Measurements from ENCODE around the gene ALLC.

ALLC gene

DNA sequence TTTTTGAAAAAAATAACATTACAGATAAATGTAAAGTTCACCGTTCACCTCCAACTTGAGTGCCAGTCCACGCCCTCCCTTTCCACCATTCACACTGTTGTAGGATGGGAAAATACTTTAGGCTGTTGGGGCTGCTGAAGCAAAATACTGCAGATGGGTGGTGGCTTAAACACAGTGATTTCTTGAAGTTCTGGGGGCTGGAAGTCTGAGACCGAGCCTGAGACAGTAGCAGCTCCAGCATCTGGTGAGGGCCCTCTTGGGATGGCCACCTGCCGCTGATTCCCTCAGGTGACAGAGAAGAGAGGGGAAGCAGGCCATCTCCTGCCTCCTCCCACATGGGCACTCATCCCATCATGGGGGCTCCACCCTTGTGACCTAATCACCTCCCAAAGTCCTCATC lies 17.7 kb downstream of the ALLC start:
- no peaks in the 10 kb centered on the region for H3K9me3 Mint-ChIP-seq
- H3K27ac Mint-ChIP-seq: no peak overlapping the region
- DNase-seq: no peak
- H3K4me3 Mint-ChIP-seq: no peak overlapping the region
- no peaks in the 10 kb centered on the region for H3K36me3 Mint-ChIP-seq (ENCODE audit: insufficient read depth)
- peaks cover 9 to 46% of the 10 kb centered on the region in 2 donors for H3K27me3 Mint-ChIP-seq
- ATAC-seq (replicated peaks): no peak
- no peaks in the 10 kb centered on the region for H3K4me1 Mint-ChIP-seq (ENCODE audit: low read depth in 2 of 2)

DNA sequence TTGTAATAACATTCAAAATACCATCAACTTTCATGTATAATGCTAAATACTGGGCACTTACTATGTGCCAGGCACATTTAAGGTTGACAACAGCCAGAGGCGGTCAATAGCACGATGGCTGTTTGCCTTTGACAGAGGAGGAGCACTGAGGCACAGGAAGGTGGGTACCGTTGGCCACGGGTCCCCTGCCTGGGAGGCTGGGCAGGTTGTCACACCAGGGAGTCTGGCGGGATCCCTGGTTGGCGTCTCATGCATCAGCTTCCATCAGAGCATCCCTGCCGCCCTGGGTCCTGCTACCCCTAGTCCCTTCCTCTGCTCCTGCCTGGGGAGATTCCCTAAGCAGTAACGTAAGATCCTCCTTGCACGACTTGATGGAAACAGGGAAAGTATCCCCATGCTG lies 19.4 kb downstream of the ALLC start:
- Mint-ChIP-seq H3K4me3 (no peak overlapping the region), H3K36me3 (ENCODE audit: insufficient read depth) (no peaks in the 10 kb centered on the region), H3K27ac (no peak overlapping the region), H3K4me1 (ENCODE audit: low read depth in 2 of 2) (no peaks in the 10 kb centered on the region), H3K9me3 (no peaks in the 10 kb centered on the region), H3K27me3 (peaks cover 9 to 43% of the 10 kb centered on the region in 2 donors)
- ATAC-seq (replicated peaks) (no peak), DNase-seq (no peak)

DNA sequence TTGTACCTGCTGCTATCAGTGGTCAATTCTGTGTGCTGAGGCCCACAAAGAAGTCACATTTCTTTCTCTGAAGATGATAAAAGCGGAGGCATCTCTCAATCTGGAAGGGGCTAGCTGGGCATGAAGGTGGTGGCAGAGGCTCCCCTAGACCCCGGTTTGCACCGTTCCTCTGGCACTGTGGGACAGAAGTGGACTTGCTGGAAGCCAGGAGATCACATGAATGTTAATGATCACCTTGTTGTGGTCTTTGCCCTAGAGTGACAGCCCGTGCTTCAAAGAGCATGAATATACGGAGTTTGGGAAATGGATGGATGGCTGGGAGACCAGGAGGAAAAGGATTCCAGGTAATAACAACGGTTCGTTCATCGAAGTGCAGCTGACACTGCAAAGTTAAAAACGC lies 20.2 kb downstream of the ALLC start:
- H3K27me3 Mint-ChIP-seq: peaks cover 9 to 36% of the 10 kb centered on the region in 2 donors
- H3K27ac Mint-ChIP-seq: no peak overlapping the region
- H3K36me3 Mint-ChIP-seq (ENCODE audit: insufficient read depth): no peaks in the 10 kb centered on the region
- ATAC-seq (replicated peaks) (no peak), DNase-seq (no peak)
- no peaks in the 10 kb centered on the region for H3K9me3 Mint-ChIP-seq
- H3K4me1 Mint-ChIP-seq (ENCODE audit: low read depth in 2 of 2): no peaks in the 10 kb centered on the region
- no peak overlapping the region for H3K4me3 Mint-ChIP-seq

DNA sequence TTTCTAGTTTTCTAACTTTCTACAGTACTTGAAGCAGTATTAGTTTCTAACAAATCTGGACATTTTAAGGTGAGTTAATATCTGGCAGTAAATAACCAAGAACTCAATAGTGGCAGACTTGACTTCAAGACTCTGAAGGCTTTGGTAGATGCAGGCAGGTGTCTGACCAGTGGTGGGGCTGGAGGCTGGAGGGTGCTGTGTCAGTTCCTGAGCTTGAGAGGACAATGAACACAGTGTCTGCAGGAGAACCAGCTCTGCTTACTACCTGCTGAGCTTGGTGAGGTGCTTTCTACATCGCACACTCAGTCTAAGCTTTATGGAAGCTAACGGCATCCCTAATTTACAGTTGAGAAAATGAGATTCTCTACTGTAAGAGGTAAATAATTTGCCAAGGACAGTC lies 21.2 kb downstream of the ALLC start:
- peaks cover 4 to 26% of the 10 kb centered on the region in 2 donors for H3K27me3 Mint-ChIP-seq
- no peak overlapping the region for H3K4me3 Mint-ChIP-seq
- ATAC-seq (replicated peaks) (no peak), DNase-seq (no peak)
- H3K36me3 Mint-ChIP-seq (ENCODE audit: insufficient read depth): no peaks in the 10 kb centered on the region
- no peaks in the 10 kb centered on the region for H3K9me3 Mint-ChIP-seq
- no peaks in the 10 kb centered on the region for H3K4me1 Mint-ChIP-seq (ENCODE audit: low read depth in 2 of 2)
- H3K27ac Mint-ChIP-seq: no peak overlapping the region

DNA sequence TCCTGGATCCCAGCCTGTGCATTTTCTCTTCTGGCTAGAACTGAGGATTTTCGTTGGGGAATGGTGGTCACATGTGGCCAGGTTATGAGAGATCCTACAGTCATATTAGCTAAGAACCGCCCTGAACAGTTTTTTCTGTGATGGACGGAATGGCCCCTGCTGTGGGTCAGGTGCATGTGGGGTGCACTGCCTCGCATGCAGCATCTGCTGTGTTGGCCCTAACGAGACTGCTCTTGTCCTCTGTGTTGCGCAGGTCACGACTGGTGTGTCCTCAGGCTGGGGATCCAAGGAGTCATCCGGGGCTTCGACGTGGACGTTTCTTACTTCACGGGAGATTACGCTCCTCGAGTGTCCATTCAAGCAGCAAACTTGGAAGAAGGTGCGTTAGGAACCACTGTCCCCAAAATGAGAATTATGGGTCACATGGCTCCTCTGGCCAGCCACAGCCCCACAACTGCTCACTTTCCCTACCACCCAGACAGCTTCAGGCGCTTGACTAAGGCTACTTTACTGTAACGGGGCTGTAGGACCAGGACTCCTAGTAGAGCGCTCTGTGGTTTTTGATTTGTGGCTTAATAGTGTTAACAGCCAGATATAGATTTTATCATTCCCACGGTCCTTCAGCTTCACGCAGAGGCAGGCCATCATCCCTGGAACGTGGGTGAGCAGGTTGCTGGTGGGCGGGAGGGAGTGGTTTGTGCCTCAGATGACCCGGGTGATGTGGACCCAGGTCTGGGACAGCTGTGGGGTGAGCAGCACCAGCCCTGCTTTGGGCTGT lies 21.8 kb downstream of the ALLC start:
- DNase-seq (no peak), ATAC-seq (replicated peaks) (no peak)
- H3K4me1 Mint-ChIP-seq (ENCODE audit: low read depth in 2 of 2): no peaks in the 10 kb centered on the region
- H3K27ac Mint-ChIP-seq: no peak overlapping the region
- no peak overlapping the region for H3K4me3 Mint-ChIP-seq
- peaks cover 0 to 20% of the 10 kb centered on the region in 2 donors for H3K27me3 Mint-ChIP-seq
- H3K9me3 Mint-ChIP-seq: no peaks in the 10 kb centered on the region
- H3K36me3 Mint-ChIP-seq (ENCODE audit: insufficient read depth): no peaks in the 10 kb centered on the region

DNA sequence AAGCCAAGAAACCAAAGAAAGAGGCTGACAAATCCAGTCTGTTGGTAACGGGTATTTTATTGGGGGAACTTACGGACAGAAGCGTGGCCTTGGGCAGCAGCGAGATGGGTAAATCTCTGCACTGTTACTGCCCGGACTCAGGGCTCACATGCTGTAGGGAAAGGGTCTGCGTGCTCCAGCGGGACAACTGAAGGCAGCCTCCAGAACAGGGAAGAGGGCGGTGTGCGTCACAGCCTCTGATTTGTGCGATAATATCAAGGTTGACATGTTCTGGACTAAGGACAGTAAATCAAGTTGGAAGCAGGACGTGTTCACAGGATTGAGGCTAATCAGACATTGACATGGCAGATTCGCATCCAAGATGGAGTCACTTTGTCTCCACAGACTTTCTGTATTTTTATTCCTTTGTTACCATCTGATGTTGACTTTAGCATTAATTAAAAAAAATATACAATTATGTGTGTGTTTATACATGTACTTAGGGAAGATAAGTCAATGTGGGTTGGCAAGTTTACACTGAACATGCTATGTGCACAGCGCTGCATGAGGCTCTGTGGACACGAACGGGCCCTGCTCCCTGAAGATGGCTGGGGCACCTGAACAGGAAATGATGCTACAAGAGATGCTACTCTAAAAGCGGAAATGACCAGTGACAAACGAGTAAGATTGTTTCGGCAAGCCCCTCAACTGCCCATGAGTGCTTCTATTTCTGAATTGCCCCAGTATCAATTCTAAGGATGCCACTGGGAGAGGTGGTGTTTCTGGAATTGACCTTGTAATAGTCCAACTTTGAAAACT lies 22.7 kb downstream of the ALLC start:
- DNase-seq (no peak), ATAC-seq (replicated peaks) (no peak)
- no peak overlapping the region for H3K4me3 Mint-ChIP-seq
- H3K36me3 Mint-ChIP-seq (ENCODE audit: insufficient read depth): no peaks in the 10 kb centered on the region
- no peak overlapping the region for H3K27ac Mint-ChIP-seq
- peaks cover 1 to 18% of the 10 kb centered on the region in 2 donors for H3K27me3 Mint-ChIP-seq
- H3K4me1 Mint-ChIP-seq (ENCODE audit: low read depth in 2 of 2): no peaks in the 10 kb centered on the region
- H3K9me3 Mint-ChIP-seq: no peaks in the 10 kb centered on the region

DNA sequence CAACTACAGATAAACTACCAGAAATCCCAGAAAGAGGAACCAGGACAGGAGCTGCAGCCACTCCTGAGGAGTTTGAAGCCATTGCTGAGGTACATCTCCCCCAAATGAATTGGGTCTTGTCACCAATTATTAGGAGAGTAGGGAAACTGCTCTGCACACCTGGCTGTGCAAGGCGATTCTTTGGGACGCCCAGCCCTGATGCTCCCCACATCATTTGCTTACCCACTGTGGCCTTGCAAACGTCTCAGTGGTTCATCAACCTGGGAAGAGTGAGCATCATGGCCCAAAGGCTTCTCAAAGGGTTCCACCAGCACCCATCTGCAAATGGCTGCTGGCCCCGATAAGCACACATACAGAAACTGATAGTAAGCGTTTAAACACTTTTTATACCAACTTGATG lies 23.6 kb downstream of the ALLC start:
- Mint-ChIP-seq H3K27me3 (peaks cover 6 to 27% of the 10 kb centered on the region in 2 donors), H3K36me3 (ENCODE audit: insufficient read depth) (no peaks in the 10 kb centered on the region), H3K27ac (no peak overlapping the region), H3K4me1 (ENCODE audit: low read depth in 2 of 2) (no peaks in the 10 kb centered on the region), H3K9me3 (no peaks in the 10 kb centered on the region), H3K4me3 (no peak overlapping the region)
- no peak for ATAC-seq (replicated peaks)
- no peak for DNase-seq

DNA sequence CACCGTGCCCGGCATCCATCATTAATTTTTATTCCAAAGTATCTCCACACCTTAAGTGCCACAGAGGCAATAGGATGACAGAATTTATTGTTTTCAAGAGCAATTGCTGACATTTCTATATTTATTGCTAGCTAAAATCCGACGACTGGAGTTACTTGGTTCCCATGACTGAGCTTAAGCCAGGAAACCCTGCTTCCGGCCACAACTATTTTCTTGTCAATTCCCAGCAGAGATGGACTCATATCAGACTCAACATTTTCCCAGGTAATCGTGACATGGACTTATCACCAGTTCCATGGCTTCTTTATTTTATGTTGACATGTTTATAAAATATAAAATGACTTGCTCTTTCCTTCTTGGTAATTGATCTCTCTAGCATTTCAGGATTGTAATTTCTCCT lies 24.8 kb downstream of the ALLC start:
- H3K27me3 Mint-ChIP-seq: peaks cover 17 to 28% of the 10 kb centered on the region in 2 donors
- no peaks in the 10 kb centered on the region for H3K9me3 Mint-ChIP-seq
- no peak for ATAC-seq (replicated peaks)

DNA sequence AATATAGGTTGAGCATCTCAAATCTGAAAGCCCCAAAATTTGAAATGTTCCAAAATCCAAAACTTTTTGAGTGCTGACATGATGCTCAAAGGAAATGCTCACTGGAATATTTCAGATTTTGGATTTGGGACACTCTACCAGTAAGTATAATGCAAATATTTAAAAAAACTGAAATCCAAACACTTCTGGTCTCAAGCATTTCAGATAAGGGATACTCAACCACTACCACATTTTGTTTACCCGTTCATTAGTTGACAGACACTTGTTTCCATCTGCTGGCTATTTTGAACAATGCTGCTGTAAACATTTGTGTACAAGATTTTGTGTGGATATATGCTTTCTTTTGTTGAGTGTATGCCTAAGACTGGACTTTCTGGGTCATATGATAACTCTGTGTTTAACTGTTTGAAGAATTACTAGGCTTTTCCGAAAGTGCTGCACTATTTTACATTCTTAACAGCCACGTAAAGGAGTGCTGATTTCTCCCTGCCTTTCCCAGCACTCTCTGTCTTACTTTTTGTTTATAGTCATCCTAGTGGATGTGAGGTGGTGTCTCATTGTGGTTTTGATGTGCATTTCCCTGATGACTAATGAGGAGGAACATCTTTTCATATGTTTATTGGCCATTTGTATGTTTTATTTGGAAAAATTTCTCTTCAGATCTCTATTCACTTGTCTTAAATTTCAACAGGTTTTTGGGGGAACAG lies 25.9 kb downstream of the ALLC start:
- Mint-ChIP-seq H3K27ac (no peak overlapping the region), H3K9me3 (no peaks in the 10 kb centered on the region), H3K36me3 (ENCODE audit: insufficient read depth) (no peaks in the 10 kb centered on the region), H3K27me3 (peaks cover 19 to 32% of the 10 kb centered on the region in 2 donors), H3K4me3 (no peak overlapping the region), H3K4me1 (ENCODE audit: low read depth in 2 of 2) (no peaks in the 10 kb centered on the region)
- ATAC-seq (replicated peaks) (no peak), DNase-seq (no peak)

More for the DNA sequence above, 24.8 kb downstream of the ALLC start:
- Mint-ChIP-seq H3K4me3 (no peak overlapping the region), H3K36me3 (ENCODE audit: insufficient read depth) (no peaks in the 10 kb centered on the region), H3K4me1 (ENCODE audit: low read depth in 2 of 2) (no peaks in the 10 kb centered on the region), H3K27ac (no peak overlapping the region)
- no peak for DNase-seq

DNA sequence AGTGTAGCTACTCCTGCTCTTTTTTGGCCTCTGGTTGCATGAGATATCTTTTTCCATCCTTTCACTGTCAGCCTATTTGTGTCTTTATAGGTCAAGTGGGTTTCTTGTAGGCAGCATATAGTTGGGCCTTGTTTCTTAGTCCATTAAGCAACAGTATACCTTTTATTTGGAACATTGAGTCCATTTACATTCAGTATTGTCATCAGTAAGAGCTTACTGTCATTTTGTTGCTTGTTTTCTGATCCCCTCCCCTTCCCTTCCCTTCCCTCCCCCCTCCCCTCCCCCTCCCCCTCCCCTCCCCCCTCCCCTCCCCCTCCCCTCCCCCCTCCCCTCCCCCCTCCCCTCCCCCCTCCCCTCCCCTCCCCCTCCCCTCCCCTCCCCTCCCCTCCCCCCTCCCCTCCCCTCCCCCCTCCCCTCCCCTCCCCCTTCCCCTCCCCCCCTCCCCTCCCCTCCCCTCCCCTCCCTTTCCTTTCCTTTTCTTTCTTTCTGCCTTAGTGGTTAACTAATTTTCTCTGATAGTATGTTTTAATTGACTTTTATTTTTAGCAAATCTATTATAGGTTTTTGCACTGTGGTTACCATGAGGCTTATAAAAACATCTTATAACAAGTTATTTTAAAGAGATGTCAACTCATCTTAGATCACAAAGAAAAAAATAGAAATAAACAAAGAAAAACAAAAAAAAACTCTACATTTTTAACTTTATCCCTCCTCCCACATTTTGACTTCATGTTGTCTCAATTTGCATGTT lies 32.2 kb downstream of the ALLC start:
- ATAC-seq (replicated peaks) (no peak), DNase-seq (no peak)
- peaks cover 36 to 53% of the 10 kb centered on the region in 2 donors for H3K27me3 Mint-ChIP-seq
- H3K4me1 Mint-ChIP-seq (ENCODE audit: low read depth in 2 of 2): no peaks in the 10 kb centered on the region
- H3K4me3 Mint-ChIP-seq: no peak overlapping the region
- peaks cover 4% of the 10 kb centered on the region for H3K36me3 Mint-ChIP-seq (ENCODE audit: insufficient read depth)
- H3K9me3 Mint-ChIP-seq: peaks cover 0 to 3% of the 10 kb centered on the region in 2 donors
- no peak overlapping the region for H3K27ac Mint-ChIP-seq

DNA sequence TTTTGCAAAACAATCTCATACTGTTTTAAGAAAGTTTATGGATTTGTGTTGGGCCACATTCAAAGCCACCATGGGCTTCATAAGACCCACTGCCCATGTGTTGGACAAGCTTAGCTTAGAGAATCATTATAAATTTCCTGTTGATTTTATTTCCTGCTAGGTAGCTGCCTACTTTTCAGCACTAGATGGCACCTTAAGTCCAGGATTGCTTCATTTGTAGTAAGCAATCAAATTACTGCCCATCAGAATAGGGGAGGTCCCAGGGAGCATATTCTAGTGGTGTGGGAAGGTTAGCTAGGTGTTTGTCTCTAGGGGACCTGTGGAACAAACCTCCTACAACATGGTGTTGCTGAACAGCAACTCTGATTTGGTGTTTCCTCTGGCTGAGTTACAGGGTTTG lies 34.4 kb downstream of the ALLC start:
- H3K4me3 Mint-ChIP-seq: no peak overlapping the region
- peaks cover 31 to 41% of the 10 kb centered on the region in 2 donors for H3K27me3 Mint-ChIP-seq
- no peak for ATAC-seq (replicated peaks)
- peaks cover 4% of the 10 kb centered on the region for H3K36me3 Mint-ChIP-seq (ENCODE audit: insufficient read depth)
- H3K27ac Mint-ChIP-seq: no peak overlapping the region
- no peak for DNase-seq
- no peaks in the 10 kb centered on the region for H3K4me1 Mint-ChIP-seq (ENCODE audit: low read depth in 2 of 2)
- H3K9me3 Mint-ChIP-seq: peaks cover 0 to 3% of the 10 kb centered on the region in 2 donors

DNA sequence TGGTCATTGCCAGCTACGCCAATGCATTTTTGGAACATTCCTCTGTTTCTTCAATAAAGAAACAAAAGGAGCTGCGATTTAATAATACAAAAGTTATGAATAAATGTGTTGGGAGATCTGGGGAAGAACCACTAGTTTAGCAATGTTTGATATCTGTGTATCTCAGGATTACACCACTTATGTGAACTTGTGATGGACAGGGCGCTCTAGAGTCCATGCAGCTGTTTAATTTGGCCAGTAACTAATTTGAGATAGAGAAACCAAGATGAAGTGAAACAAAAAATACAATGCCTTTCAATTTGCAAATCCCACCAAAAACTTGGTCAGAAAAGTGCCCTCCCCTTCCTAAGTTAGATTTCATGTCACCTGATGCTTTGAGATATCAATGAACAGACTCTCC lies 38.5 kb downstream of the ALLC start:
- no peak overlapping the region for H3K4me3 Mint-ChIP-seq
- peaks cover 0 to 3% of the 10 kb centered on the region in 2 donors for H3K9me3 Mint-ChIP-seq
- H3K4me1 Mint-ChIP-seq (ENCODE audit: low read depth in 2 of 2): no peaks in the 10 kb centered on the region
- no peaks in the 10 kb centered on the region for H3K36me3 Mint-ChIP-seq (ENCODE audit: insufficient read depth)
- DNase-seq: no peak
- H3K27me3 Mint-ChIP-seq: peaks cover 33 to 52% of the 10 kb centered on the region in 2 donors
- no peak overlapping the region for H3K27ac Mint-ChIP-seq
- no peak for ATAC-seq (replicated peaks)

DNA sequence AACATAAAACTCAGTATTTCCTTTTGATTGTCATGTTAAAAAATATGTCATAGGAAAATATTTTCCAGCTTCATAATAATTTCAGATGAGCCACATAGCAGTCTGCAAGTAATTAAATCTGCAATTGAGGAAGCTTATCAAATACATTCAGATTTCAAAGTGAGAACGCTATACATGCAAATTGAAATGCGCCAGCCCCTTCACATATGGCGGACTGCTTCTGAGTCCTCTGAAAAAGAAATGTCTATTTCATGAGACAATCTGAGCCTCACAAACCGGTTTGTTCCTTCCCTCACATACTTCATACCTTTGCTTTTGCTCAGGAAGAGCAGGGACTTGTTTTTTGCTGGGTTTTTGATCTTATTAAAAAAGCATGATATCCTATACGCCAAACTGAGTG lies 43.1 kb downstream of the ALLC start:
- Mint-ChIP-seq H3K36me3 (ENCODE audit: insufficient read depth) (peaks cover 3% of the 10 kb centered on the region), H3K4me1 (ENCODE audit: low read depth in 2 of 2) (peaks cover 0 to 2% of the 10 kb centered on the region in 2 donors), H3K27me3 (peaks cover 29 to 61% of the 10 kb centered on the region in 2 donors), H3K27ac (no peak overlapping the region), H3K9me3 (no peaks in the 10 kb centered on the region), H3K4me3 (no peak overlapping the region)
- DNase-seq: no peak
- ATAC-seq (replicated peaks): no peak

All from effector memory CD8-positive, alpha-beta T cell (primary cell).